Measurements from ENCODE around the gene MVB12A. TPM values are rescaled to one million over a fixed set of nuclear protein-coding genes. Genes with fewer than 3 reads are reported as not detected.

MVB12A gene
- total RNA-seq, 4 donors from 2014 or later: 24.5 to 66.1 (median 56.1) TPM

- peaks cover 28 to 49% (median 41%) of the 10 kb centered on the region in 4 donors for H3K4me1 ChIP-seq
- DNase-seq (ENCODE audit: extremely low spot score): no peak
- H3K27ac ChIP-seq (replicated peaks in 1 of 4): peak overlapping the region; percentile 87 to 94 (median 92)
- no peak overlapping the region for H3K4me3 ChIP-seq
- TF ChIP-seq POLR2AphosphoS5 (IDR thresholded peaks at IDR 0.05) (no peak), POLR2A (IDR thresholded peaks at IDR 0.05; ENCODE audit: low read depth) (no peak), CTCF (IDR thresholded peaks at IDR 0.05) (no peak), EP300 (IDR thresholded peaks at IDR 0.05) (no peak)
- WGBS: 75% methylated on average over 12 of the region's 12 CpGs
- H3K36me3 ChIP-seq: no peaks in the 10 kb centered on the region
- H3K27me3 ChIP-seq: peaks cover 0 to 1% (median 0%) of the 10 kb centered on the region in 4 donors
- intact Hi-C loops (cut with DNase I): loop anchor here (5.0 kb wide), 1 partner anchor 120 kb away; no protein-coding TSS in a partner anchor
- no peaks in the 10 kb centered on the region for H3K9me3 ChIP-seq
Measured at GRCh38 chr19:17467471-17468301, 47.8 kb downstream of the MVB12A start.

- H3K36me3 ChIP-seq: peaks cover 0 to 3% (median 0%) of the 10 kb centered on the region in 4 donors
- peaks cover 28 to 57% (median 42%) of the 10 kb centered on the region in 4 donors for H3K4me1 ChIP-seq
- H3K9me3 ChIP-seq: no peaks in the 10 kb centered on the region
- no peaks in the 10 kb centered on the region for H3K27me3 ChIP-seq
- WGBS: 55% methylated on average over 20 of the region's 25 CpGs
- peak overlapping the region; percentile 87 to 94 (median 92) for H3K27ac ChIP-seq (replicated peaks in 1 of 4)
- DNase-seq (ENCODE audit: extremely low spot score): no peak
- peak overlapping the region; percentile 63 to 94 (median 75) for H3K4me3 ChIP-seq
- intact Hi-C loops (cut with DNase I): loop anchor here (5.0 kb wide), 1 partner anchor 121 kb away; no protein-coding TSS in a partner anchor
- peak; percentile 54 to 72 for TF ChIP-seq POLR2AphosphoS5 (IDR thresholded peaks at IDR 0.05)
- no peak for TF ChIP-seq EP300 (IDR thresholded peaks at IDR 0.05)
Measured at GRCh38 chr19:17468302-17469091, 48.6 kb downstream of the MVB12A start.

GRCh38 chr19:17469092-17469480 lies 49.2 kb downstream of the MVB12A start:
- H3K36me3 ChIP-seq: peaks cover 0 to 4% (median 0%) of the 10 kb centered on the region in 4 donors
- intact Hi-C loops (cut with DNase I): loop anchor here (5.0 kb wide), 1 partner anchor 122 kb away; no protein-coding TSS in a partner anchor
- TF ChIP-seq EP300 (IDR thresholded peaks at IDR 0.05) (no peak), CTCF (IDR thresholded peaks at IDR 0.05) (no peak), POLR2AphosphoS5 (IDR thresholded peaks at IDR 0.05) (no peak), POLR2A (IDR thresholded peaks at IDR 0.05; ENCODE audit: low read depth) (no peak)
- H3K27me3 ChIP-seq: no peaks in the 10 kb centered on the region
- no peak for DNase-seq (ENCODE audit: extremely low spot score)
- H3K27ac ChIP-seq (replicated peaks in 1 of 4): peak overlapping the region; percentile 87 to 94 (median 92)
- peaks cover 28 to 57% (median 44%) of the 10 kb centered on the region in 4 donors for H3K4me1 ChIP-seq
- no peaks in the 10 kb centered on the region for H3K9me3 ChIP-seq
- peak overlapping the region; percentile 63 to 94 (median 75) for H3K4me3 ChIP-seq
- WGBS: 10% methylated on average over 17 of the region's 19 CpGs

- no peaks in the 10 kb centered on the region for H3K27me3 ChIP-seq
- no peaks in the 10 kb centered on the region for H3K9me3 ChIP-seq
- peaks cover 0 to 4% (median 0%) of the 10 kb centered on the region in 4 donors for H3K36me3 ChIP-seq
- WGBS: 7% methylated on average over 9 of the region's 31 CpGs
- DNase-seq (ENCODE audit: extremely low spot score): peak; percentile 99
- H3K4me1 ChIP-seq: peaks cover 28 to 57% (median 45%) of the 10 kb centered on the region in 4 donors
- TF ChIP-seq POLR2AphosphoS5 (IDR thresholded peaks at IDR 0.05): peak; percentile 26 to 55
- no peak for TF ChIP-seq POLR2A (IDR thresholded peaks at IDR 0.05; ENCODE audit: low read depth)
- intact Hi-C loops (cut with DNase I): loop anchor here (5.0 kb wide), 1 partner anchor 122 kb away; no protein-coding TSS in a partner anchor
- H3K27ac ChIP-seq (replicated peaks in 1 of 4): peak overlapping the region; percentile 87 to 94 (median 92)
- peak overlapping the region; percentile 63 to 94 (median 75) for H3K4me3 ChIP-seq
Measured at GRCh38 chr19:17469481-17470067, 49.7 kb downstream of the MVB12A start.

GRCh38 chr19:17470068-17470841 lies 50.4 kb downstream of the MVB12A start, which contains the start of gene SLC27A1:
Gene SLC27A1, plus strand, starts transcription at chr19:17470524. Its CDS starts 17 bp downstream, at chr19:17470541.
- WGBS: 0% methylated on average over 12 of the region's 67 CpGs

More at GRCh38 chr19:17470068-17470841, 50.4 kb downstream of the MVB12A start, which contains the start of gene SLC27A1:
- H3K36me3 ChIP-seq: peaks cover 0 to 4% (median 0%) of the 10 kb centered on the region in 4 donors
- DNase-seq (ENCODE audit: extremely low spot score): peak; percentile 100
- TF ChIP-seq POLR2AphosphoS5 (IDR thresholded peaks at IDR 0.05): peak; percentile 40 to 72
- TF ChIP-seq POLR2A (IDR thresholded peaks at IDR 0.05; ENCODE audit: low read depth): no peak
- TF ChIP-seq CTCF (IDR thresholded peaks at IDR 0.05): no peak
- no peaks in the 10 kb centered on the region for H3K27me3 ChIP-seq
- intact Hi-C loops (cut with DNase I): no loop called here
- H3K27ac ChIP-seq (replicated peaks in 1 of 4): peak within 1 kb of the TSS; percentile 87 to 94 (median 92)
- H3K9me3 ChIP-seq: no peaks in the 10 kb centered on the region
- peaks cover 30 to 64% (median 50%) of the 10 kb centered on the region in 4 donors for H3K4me1 ChIP-seq
- H3K4me3 ChIP-seq: peak within 1 kb of the TSS; percentile 63 to 94 (median 75)

All from esophagus muscularis mucosa (tissue), 4 donors.